ENCODE results near the gene RSRC1. TPM values are rescaled to one million over a fixed set of nuclear protein-coding genes. Genes with fewer than 3 reads are reported as not detected.

Gene RSRC1
- total and polyA plus RNA-seq, 2 donors (not counting 1 experiment from before 2014, with no cell fraction given): 12.6 to 43.1 TPM

DNA sequence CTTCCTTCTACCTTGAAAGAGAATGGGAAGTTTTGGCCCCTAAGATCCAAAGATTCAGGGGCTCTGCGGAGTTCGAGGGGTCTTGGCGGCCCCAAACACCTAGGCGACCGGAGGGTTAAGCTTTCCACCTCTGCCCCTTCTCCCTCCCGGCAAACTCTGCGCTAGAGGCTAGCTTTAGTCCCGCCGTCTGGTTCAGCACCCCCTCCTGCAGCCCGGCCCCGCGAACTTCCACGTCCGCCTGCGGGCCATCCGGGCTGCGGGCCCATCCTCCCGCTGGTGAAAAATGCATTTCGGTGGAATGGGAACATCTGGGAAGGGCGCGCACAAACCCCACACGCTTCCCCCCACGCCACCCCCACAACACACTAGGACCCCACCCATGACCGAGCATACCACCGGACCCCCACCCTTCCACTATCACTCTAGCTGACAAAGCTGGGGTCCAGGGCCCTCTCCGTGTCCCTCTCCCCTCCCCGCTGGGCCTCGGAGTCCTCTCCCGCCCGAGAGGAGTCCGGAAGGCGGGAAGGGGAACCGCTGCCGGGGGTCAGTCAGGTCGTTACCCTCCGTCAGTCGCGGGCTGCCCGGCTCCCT, 4.7 kb upstream of the RSRC1 start:
- H3K4me2 ChIP-seq (ENCODE audit: extremely low read depth, insufficient read depth, low read length): peak overlapping the region; percentile 82
- H2AFZ ChIP-seq (ENCODE audit: low read length): peak overlapping the region; percentile 39
- H3K79me2 ChIP-seq (ENCODE audit: control insufficient read depth, insufficient read depth, low read length): no peaks in the 10 kb centered on the region
- no peaks in the 10 kb centered on the region for H3K36me3 ChIP-seq (ENCODE audit: control insufficient read depth, insufficient read depth, low read length)
- H3K9ac ChIP-seq (ENCODE audit: insufficient read depth, low read length): no peak overlapping the region
- peak overlapping the region; percentile 41 to 67 (median 61) for H3K4me3 ChIP-seq (replicated peaks in 1 of 4; ENCODE audit: control extremely low read depth in 1 of 4, insufficient read depth in 1 of 4, low read depth in 3 of 4, low read length in 4 of 4)
- H4K20me1 ChIP-seq (ENCODE audit: control insufficient read depth, extremely low read depth, insufficient read depth, low read length): no peaks in the 10 kb centered on the region
- peaks cover 48% of the 10 kb centered on the region for H3K27me3 ChIP-seq (ENCODE audit: control insufficient read depth, insufficient read depth, low read length)
- H3K27ac ChIP-seq (ENCODE audit: insufficient read depth, low read length): no peak overlapping the region
- H3K4me1 ChIP-seq (ENCODE audit: control insufficient read depth, extremely low read depth, insufficient read depth, low read length): peaks cover 3% of the 10 kb centered on the region
- TF ChIP-seq CTCF (conservative IDR thresholded peaks at IDR 0.05 in 1 of 2, IDR thresholded peaks at IDR 0.05 in 1 of 2; ENCODE audit: low read depth in 1 of 2, low read length in 2 of 2): no peak
- no peak for TF ChIP-seq EZH2 (IDR thresholded peaks at IDR 0.05; ENCODE audit: low read length, missing control alignments)
- no peak for DNase-seq (ENCODE audit: low read depth in 2 of 2)
- no peaks in the 10 kb centered on the region for H3K9me3 ChIP-seq (ENCODE audit: control insufficient read depth, insufficient read depth, low read depth, low read length)

GRCh38 chr3:158105710-158106253, 4.1 kb upstream of the RSRC1 start:
- no peaks in the 10 kb centered on the region for H3K36me3 ChIP-seq (ENCODE audit: control insufficient read depth, insufficient read depth, low read length)
- peak overlapping the region; percentile 51 to 67 (median 61) for H3K4me3 ChIP-seq (replicated peaks in 1 of 4; ENCODE audit: control extremely low read depth in 1 of 4, insufficient read depth in 1 of 4, low read depth in 3 of 4, low read length in 4 of 4)
- TF ChIP-seq EZH2 (IDR thresholded peaks at IDR 0.05; ENCODE audit: low read length, missing control alignments): no peak
- no peak for TF ChIP-seq CTCF (conservative IDR thresholded peaks at IDR 0.05 in 1 of 2, IDR thresholded peaks at IDR 0.05 in 1 of 2; ENCODE audit: low read depth in 1 of 2, low read length in 2 of 2)
- no peaks in the 10 kb centered on the region for H3K9me3 ChIP-seq (ENCODE audit: control insufficient read depth, insufficient read depth, low read depth, low read length)
- peak overlapping the region; percentile 82 for H3K4me2 ChIP-seq (ENCODE audit: extremely low read depth, insufficient read depth, low read length)
- peaks cover 46% of the 10 kb centered on the region for H3K27me3 ChIP-seq (ENCODE audit: control insufficient read depth, insufficient read depth, low read length)
- no peaks in the 10 kb centered on the region for H4K20me1 ChIP-seq (ENCODE audit: control insufficient read depth, extremely low read depth, insufficient read depth, low read length)
- H2AFZ ChIP-seq (ENCODE audit: low read length): peak overlapping the region; percentile 39
- no peak overlapping the region for H3K27ac ChIP-seq (ENCODE audit: insufficient read depth, low read length)
- H3K79me2 ChIP-seq (ENCODE audit: control insufficient read depth, insufficient read depth, low read length): no peaks in the 10 kb centered on the region
- peaks cover 3% of the 10 kb centered on the region for H3K4me1 ChIP-seq (ENCODE audit: control insufficient read depth, extremely low read depth, insufficient read depth, low read length)
- DNase-seq (ENCODE audit: low read depth in 2 of 2): peak in 1 of 2 donors; percentile 29
- no peak overlapping the region for H3K9ac ChIP-seq (ENCODE audit: insufficient read depth, low read length)

- DNase-seq (ENCODE audit: low read depth in 2 of 2): no peak
- Histone ChIP-seq H3K79me2 (ENCODE audit: control insufficient read depth, insufficient read depth, low read length) (peaks cover 3% of the 10 kb centered on the region), H3K9me3 (ENCODE audit: control insufficient read depth, insufficient read depth, low read depth, low read length) (no peaks in the 10 kb centered on the region), H3K27me3 (ENCODE audit: control insufficient read depth, insufficient read depth, low read length) (peaks cover 38% of the 10 kb centered on the region), H3K27ac (ENCODE audit: insufficient read depth, low read length) (no peak overlapping the region), H4K20me1 (ENCODE audit: control insufficient read depth, extremely low read depth, insufficient read depth, low read length) (no peaks in the 10 kb centered on the region), H3K36me3 (ENCODE audit: control insufficient read depth, insufficient read depth, low read length) (no peaks in the 10 kb centered on the region), H3K9ac (ENCODE audit: insufficient read depth, low read length) (no peak overlapping the region), H3K4me1 (ENCODE audit: control insufficient read depth, extremely low read depth, insufficient read depth, low read length) (peaks cover 3% of the 10 kb centered on the region), H3K4me2 (ENCODE audit: extremely low read depth, insufficient read depth, low read length) (peak overlapping the region; percentile 82), H3K4me3 (replicated peaks in 1 of 4; ENCODE audit: control extremely low read depth in 1 of 4, insufficient read depth in 1 of 4, low read depth in 3 of 4, low read length in 4 of 4) (peak overlapping the region; percentile 1 to 66 (median 20)), H2AFZ (ENCODE audit: low read length) (no peak overlapping the region)
- no peak for TF ChIP-seq CTCF (conservative IDR thresholded peaks at IDR 0.05 in 1 of 2, IDR thresholded peaks at IDR 0.05 in 1 of 2; ENCODE audit: low read depth in 1 of 2, low read length in 2 of 2)
- TF ChIP-seq EZH2 (IDR thresholded peaks at IDR 0.05; ENCODE audit: low read length, missing control alignments): peak; percentile 96
Observed at GRCh38 chr3:158106766-158107471, 3.0 kb upstream of the RSRC1 start.
